ENCODE results near the gene DOK7. TPM values are rescaled to one million over a fixed set of nuclear protein-coding genes. Genes with fewer than 3 reads are reported as not detected.
"Not testable (repeated sequence)": the region's sequence is repeated elsewhere in the genome, so short reads cannot be mapped to it uniquely, and the experiment has no call there.

Gene DOK7
- polyA plus RNA-seq, 4 donors = 2.0 to 3.4 (median 2.5) TPM

DNA sequence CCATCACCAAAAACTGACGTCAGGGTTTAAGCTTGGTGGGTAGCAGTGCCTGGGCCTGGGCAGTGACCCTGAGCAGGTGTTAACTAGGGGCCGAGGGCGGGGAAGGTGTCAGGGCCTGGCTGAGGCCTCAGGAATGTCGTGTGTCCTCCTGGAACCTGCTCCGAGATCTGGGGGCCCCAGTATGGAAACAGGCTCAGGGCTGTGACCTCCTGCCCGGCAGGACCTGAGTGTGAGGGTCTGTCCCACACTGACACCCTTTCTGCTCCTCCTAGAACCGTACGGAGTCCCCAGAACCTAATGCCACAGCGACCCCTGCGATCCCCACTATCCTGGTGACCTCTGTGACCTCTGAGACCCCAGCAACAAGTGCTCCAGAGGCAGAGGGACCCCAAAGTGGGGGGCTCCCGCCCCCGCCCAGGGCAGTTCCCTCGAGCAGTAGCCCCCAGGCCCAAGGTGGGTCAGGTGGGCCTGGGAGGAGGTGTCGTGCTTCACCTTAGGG lies 20.6 kb upstream of the DOK7 start:
- DNase-seq (ENCODE audit: low read depth in 4 of 4, low spot score in 2 of 4) = no peak

GRCh38 chr4:3442959-3443749 lies 20.0 kb upstream of the DOK7 start:
- DNase-seq (ENCODE audit: low read depth in 4 of 4, low spot score in 2 of 4) = no peak

GRCh38 chr4:3443750-3444309 lies 19.3 kb upstream of the DOK7 start:
- DNase-seq (ENCODE audit: low read depth in 4 of 4, low spot score in 2 of 4) = no peak

DNA sequence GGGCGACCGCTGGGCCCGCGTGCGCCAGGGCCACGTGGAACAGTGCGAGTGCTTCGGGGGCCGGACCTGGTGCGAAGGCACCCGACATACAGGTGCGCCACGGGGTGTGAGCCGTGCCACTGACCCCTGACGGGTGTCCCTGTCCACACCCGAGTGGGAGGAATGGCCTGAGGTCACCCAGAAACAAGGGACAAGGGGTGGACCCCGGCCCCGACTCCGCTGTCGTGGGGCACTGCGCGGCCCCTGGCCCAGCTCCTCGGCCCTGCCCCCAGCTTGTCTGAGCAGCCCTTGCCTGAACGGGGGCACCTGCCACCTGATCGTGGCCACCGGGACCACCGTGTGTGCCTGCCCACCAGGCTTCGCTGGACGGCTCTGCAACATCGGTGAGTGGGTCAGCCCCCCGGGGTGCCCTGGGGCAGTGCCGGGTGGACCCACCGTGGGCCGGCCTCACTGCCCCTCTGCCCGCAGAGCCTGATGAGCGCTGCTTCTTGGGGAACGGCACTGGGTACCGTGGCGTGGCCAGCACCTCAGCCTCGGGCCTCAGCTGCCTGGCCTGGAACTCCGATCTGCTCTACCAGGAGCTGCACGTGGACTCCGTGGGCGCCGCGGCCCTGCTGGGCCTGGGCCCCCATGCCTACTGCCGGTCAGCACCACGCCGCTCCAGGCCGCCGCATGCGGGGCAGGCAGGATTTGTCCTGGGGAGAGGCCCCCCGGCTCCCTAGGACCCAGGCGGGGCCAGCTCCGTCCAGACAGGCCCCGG lies 18.6 kb upstream of the DOK7 start:
- no peak for DNase-seq (ENCODE audit: low read depth in 4 of 4, low spot score in 2 of 4)

DNA sequence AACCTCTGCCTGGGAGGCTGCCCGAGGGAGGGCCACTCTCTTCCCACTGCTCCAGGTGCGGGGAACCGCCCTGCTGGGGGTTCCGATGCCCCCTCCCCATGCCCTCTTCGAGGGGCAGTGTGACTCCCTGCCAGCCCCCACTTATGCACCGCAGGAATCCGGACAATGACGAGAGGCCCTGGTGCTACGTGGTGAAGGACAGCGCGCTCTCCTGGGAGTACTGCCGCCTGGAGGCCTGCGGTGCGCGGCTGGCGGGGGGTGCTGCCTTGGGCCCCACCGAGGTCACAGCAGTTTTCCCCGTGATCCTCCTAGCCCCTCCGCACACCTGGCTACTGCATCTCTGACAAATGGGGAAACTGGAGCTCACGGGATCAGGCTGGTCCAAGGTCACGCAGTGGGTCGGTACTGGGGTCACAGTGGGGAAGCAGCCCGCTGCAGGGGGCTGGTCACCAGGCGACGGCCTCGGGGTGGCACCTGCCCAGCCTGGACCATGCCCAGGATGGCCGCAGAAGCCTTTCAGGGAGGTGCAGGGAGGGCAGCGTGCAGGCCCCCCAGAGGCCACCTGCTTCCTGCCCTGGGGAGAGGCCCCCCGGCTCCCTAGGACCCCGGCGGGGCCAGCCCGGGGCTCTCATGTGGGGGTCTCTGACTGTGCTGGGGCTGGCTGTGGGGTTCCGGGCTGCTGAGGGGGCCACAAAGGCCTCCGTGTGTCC lies 17.8 kb upstream of the DOK7 start:
- DNase-seq (ENCODE audit: low read depth in 4 of 4, low spot score in 2 of 4) = no peak

GRCh38 chr4:3445829-3446545 lies 17.1 kb upstream of the DOK7 start:
- DNase-seq (ENCODE audit: low read depth in 4 of 4, low spot score in 2 of 4) = no peak

DNA sequence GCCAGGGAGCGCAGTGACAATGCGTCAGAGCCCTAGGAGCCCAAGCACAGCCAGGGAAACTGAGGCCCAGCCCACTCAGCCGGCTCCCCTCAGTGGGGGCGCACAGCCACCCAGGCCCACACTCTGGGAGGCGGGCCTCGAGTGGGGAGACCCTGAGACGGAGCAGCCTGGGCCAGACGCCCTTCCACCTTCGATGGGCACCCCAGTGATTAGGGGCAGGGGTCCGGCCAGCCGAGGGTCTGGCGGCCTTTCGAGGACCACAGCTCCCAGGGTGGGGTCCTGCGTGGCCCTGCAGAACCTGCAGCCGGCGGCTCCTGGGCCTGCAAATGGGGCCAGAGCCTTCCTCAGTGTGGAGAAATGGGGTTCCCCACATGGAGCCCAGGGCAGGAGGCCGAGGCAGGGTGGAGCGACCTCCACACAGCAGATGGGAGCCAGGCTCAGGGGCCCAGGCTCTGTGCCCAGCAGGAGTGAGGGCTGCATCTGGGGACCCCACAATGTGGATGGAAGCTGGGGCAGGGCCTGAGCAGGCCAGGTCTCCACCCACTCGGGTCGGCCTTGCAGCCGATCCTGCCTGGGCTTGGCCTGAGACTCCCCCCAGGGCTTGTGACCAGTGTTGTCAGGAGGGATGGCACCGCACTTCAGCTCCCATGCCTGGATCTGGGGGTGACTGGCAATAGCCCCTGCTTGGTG lies 16.3 kb upstream of the DOK7 start:
- DNase-seq (ENCODE audit: low read depth in 4 of 4, low spot score in 2 of 4) = no peak

GRCh38 chr4:3447431-3448395 lies 15.4 kb upstream of the DOK7 start:
- no peak for DNase-seq (ENCODE audit: low read depth in 4 of 4, low spot score in 2 of 4)

GRCh38 chr4:3449047-3449573 lies 14.0 kb upstream of the DOK7 start:
- no peak for DNase-seq (ENCODE audit: low read depth in 4 of 4, low spot score in 2 of 4)

DNA sequence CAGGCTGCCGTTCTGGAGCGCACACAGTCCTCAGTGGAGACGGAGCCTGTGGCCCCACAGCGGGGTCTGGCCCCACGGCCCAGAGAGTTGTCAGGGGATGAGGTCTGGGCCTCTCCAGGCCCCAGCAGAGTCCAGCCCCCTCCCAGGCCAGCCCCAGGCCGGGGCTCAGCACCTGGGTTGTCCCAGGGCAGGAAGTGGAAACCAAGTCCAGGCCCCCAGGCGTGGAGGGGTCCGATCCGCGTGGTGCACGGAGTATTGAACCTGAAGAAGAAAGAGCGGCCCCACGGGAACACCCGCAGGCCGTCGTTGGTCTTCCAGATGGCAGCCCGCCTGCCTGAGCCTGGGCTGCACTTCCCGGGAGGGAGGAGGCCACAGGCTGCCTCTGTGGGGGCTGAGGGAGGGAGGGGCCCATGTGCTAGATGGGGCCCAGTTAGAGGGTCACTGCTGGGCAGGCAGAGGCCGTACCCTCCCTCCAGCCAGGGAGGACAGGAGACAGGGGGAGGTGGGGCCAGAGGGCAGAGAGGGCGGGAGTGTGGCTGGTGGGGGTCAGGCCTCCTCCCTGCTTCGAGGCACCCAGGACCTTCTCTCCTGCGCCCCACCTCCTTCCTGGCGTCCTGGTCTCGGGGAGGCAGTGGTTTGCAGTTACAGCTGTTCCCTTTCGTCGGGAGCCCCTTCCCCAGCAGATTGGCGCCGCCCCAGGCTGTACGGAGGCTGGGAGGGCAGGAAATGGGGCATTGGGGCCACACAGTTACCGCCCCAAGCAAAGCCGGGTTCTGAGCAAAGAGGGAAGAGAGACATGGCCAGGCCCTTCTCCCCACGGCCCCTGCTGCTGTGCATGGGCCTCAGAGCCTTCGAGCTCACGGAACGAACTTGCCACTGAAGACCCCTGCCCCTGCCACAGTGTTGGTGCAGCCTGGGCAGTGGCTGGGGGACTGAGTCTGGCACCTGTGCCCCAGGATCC lies 13.3 kb upstream of the DOK7 start:
- no peak for DNase-seq (ENCODE audit: low read depth in 4 of 4, low spot score in 2 of 4)

DNA sequence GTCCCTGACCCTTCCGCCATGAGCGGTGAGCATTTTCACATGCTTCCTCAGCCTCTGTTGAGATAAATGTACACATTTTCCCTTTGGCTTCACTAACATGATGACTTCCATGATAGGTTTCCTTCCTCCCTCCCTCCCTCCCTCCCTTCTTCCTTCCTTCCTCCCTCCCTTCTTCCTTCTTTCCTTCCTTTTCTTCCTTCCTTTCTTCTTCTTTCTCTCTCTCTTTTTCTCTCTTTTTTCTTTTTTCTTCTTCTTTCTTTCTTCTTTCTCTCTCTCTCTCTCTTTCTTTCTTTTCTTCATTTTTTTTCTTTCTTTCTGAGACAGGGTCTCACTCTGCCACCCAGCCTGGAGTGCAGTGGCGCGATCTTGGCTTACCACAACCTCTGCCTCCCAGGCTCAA lies 12.5 kb upstream of the DOK7 start:
- DNase-seq (ENCODE audit: low read depth in 4 of 4, low spot score in 2 of 4) = no peak

DNA sequence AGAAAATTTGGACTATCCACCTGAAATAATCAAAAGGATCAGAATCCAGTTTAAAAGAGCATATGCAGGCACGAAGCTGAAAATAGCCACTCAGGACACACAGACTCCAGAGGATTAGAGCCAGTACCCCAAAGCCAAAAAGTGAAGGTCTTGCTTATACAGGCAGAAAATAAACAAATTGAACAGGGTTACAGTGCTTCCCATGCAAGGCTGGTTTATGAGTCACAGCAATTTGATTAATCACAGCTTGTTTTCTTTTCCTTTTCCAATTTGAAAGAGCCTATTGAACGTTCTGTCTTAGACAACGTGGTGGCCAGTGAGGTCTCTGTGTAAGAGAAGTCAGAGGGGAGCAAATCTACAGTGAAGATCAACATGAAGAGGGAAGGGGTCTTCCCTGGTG lies 11.2 kb upstream of the DOK7 start:
- DNase-seq (ENCODE audit: low read depth in 4 of 4, low spot score in 2 of 4) = no peak

DNA sequence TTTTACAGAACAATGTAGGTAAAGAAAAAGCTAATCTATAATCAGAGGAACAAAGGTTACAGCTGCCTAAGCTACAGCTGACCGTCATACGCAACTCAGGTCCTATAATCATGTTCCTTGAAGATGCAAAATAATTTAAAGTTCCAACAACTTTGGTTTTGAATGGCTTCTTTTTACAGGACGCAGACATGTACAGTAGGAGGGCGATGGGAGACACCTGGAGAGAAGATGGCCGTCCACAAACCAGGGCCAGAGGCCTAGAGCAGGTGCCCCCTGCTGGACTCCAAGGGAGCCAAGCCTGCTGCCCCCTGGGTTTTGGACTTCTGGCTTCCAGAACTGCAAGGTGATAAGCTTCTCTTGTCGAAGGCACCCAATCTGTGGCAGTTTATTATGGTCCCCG lies 10.7 kb upstream of the DOK7 start:
- no peak for DNase-seq (ENCODE audit: low read depth in 4 of 4, low spot score in 2 of 4)

- DNase-seq (ENCODE audit: low read depth in 4 of 4, low spot score in 2 of 4) = not testable (repeated sequence)
Observed at GRCh38 chr4:3455596-3455995, 7.5 kb upstream of the DOK7 start.

DNA sequence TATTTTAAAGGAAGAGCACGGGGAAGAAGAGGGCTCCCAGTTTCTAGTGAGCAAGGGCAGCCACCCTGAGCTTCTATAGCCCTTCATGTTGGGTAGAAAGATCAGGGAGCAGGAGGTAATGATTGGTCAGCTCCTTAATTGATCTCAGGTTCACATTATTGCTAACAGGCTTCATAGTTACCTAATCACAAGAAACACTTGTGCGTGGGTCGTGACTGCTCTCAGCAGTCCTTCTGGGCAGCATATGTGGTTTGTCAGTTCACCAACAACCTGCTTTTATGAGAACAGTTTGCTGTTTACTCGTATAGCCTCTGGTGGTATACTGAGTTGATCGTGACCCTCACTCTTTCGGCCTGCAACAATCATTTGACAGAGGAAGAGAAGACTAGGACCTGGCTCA lies 4.7 kb upstream of the DOK7 start:
- no peak for DNase-seq (ENCODE audit: low read depth in 4 of 4, low spot score in 2 of 4)

DNA sequence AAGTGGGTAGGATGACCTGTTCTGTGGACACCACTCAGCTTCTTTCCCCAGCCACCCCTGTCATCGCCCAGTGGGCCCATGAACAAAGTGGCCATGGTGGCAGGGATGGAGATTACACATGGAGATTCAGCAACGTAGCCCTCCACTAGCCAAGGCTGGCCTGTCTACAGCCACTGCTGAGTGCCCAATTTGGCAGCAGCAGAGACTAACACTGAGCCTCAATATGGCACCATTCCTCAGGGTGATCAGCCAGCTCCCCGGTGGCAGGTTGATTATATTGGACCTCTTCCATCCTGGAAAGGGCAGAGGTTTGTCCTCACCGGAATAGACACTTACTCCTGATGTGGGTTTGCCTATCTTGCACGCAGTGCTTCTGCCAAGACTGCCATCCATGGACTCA lies 4.0 kb upstream of the DOK7 start:
- not testable (repeated sequence) for DNase-seq (ENCODE audit: low read depth in 4 of 4, low spot score in 2 of 4)

- no peak for DNase-seq (ENCODE audit: low read depth in 4 of 4, low spot score in 2 of 4)
Observed at GRCh38 chr4:3460926-3461325, 2.2 kb upstream of the DOK7 start.

Data from left renal cortex interstitium (tissue), 4 donors.